ENCODE data around the gene GPR18. TPM values are rescaled to one million over a fixed set of nuclear protein-coding genes. Genes with fewer than 3 reads are reported as not detected.
A peak's percentile ranks its signal among the peaks of the same experiment; 100 is the strongest.

Gene GPR18
- polyA plus RNA-seq, 3 donors: 1.7 to 3.8 (median 2.2) TPM

DNA sequence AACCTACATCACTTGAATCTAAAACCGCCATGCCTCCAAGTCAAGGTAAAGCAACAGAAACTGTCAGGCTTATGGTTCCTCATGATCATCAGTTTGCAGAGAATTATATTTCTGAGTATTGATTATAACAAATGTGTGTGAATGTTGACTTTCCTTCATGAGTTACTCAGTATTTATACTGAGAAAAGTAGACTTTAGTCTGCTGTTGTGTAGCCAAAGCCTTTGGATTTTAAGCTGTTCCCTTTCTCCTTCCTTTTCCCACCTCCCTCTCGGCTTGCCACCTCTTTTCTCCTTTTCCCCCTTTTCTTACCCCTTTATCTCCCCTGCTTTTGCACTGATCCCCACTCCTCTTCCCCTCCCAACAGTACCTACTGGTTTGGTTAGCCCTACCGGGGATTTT lies 20.7 kb upstream of the GPR18 start:
- peaks cover 0 to 2% (median 0%) of the 10 kb centered on the region in 7 donors for H3K9me3 Mint-ChIP-seq
- peaks cover 0 to 2% (median 0%) of the 10 kb centered on the region in 3 donors for H3K27me3 Mint-ChIP-seq (ENCODE audit: low read depth in 3 of 3)
- H3K4me3 ChIP-seq (replicated peaks in 1 of 3; ENCODE audit: low read depth in 2 of 3, low read length in 3 of 3): peak overlapping the region in 1 of 3 experiments; percentile 35
- no peaks in the 10 kb centered on the region for H3K9me3 ChIP-seq (replicated peaks in 1 of 2; ENCODE audit: control insufficient read depth in 1 of 2, insufficient read depth in 1 of 2, low read length in 2 of 2)
- peak overlapping the region in 1 of 2 donors; percentile 54 for H3K4me3 Mint-ChIP-seq
- H4K20me1 ChIP-seq (ENCODE audit: insufficient read depth, low read length): no peaks in the 10 kb centered on the region
- intact Hi-C loops (cut with micrococcal nuclease): no loop called here
- H3K79me2 ChIP-seq (ENCODE audit: insufficient read depth, low read length): peaks cover 66% of the 10 kb centered on the region
- peaks cover 77 to 80% of the 10 kb centered on the region in 2 donors for H3K4me1 ChIP-seq (ENCODE audit: control insufficient read depth in 1 of 2, insufficient read depth in 2 of 2, low read length in 2 of 2)
- H3K4me2 ChIP-seq (replicated peaks; ENCODE audit: extremely low read depth, low read length, poor library complexity, severe bottlenecking): peak overlapping the region; percentile 22
- peak overlapping the region in 1 of 2 donors; percentile 98 for H3K27ac ChIP-seq (ENCODE audit: low read depth in 1 of 2, low read length in 2 of 2)
- H3K36me3 Mint-ChIP-seq: peaks cover 46 to 54% of the 10 kb centered on the region in 2 donors
- peak overlapping the region; percentile 98 to 100 (median 99) for H3K27ac Mint-ChIP-seq
- DNase-seq: no peak
- no peak for TF ChIP-seq CTCF (IDR thresholded peaks at IDR 0.05)
- H3K36me3 ChIP-seq (replicated peaks in 1 of 2; ENCODE audit: control insufficient read depth in 1 of 2, insufficient read depth in 2 of 2, low read length in 2 of 2): peaks cover 0 to 7% of the 10 kb centered on the region in 2 donors
- H3K27me3 ChIP-seq (ENCODE audit: control insufficient read depth in 2 of 2, insufficient read depth in 2 of 2, low read length in 2 of 2): no peaks in the 10 kb centered on the region
- 71% methylated on average over 1 of the region's 3 CpGs for WGBS (ENCODE audit: insufficient coverage)
- no peak overlapping the region for H2AFZ ChIP-seq (ENCODE audit: insufficient read depth, low read depth, low read length, poor library complexity, severe bottlenecking)
- H3K4me1 Mint-ChIP-seq: peaks cover 84% of the 10 kb centered on the region
- H3K9ac ChIP-seq (ENCODE audit: insufficient read depth, low read length, poor library complexity, severe bottlenecking): no peak overlapping the region

- H3K36me3 Mint-ChIP-seq: peaks cover 53 to 59% of the 10 kb centered on the region in 2 donors
- peaks cover 79% of the 10 kb centered on the region for H3K4me1 Mint-ChIP-seq
- no peaks in the 10 kb centered on the region for H3K9me3 ChIP-seq (replicated peaks in 1 of 2; ENCODE audit: control insufficient read depth in 1 of 2, insufficient read depth in 1 of 2, low read length in 2 of 2)
- H3K4me1 ChIP-seq (ENCODE audit: control insufficient read depth in 1 of 2, insufficient read depth in 2 of 2, low read length in 2 of 2): peaks cover 71 to 74% of the 10 kb centered on the region in 2 donors
- H3K4me3 Mint-ChIP-seq: peak overlapping the region; percentile 60 to 61
- peak overlapping the region; percentile 20 to 98 for H3K27ac ChIP-seq (ENCODE audit: low read depth in 1 of 2, low read length in 2 of 2)
- no peak overlapping the region for H3K9ac ChIP-seq (ENCODE audit: insufficient read depth, low read length, poor library complexity, severe bottlenecking)
- no peak overlapping the region for H2AFZ ChIP-seq (ENCODE audit: insufficient read depth, low read depth, low read length, poor library complexity, severe bottlenecking)
- WGBS (ENCODE audit: insufficient coverage): 0% methylated on average over 2 of the region's 5 CpGs
- TF ChIP-seq CTCF (IDR thresholded peaks at IDR 0.05): no peak
- peaks cover 67% of the 10 kb centered on the region for H3K79me2 ChIP-seq (ENCODE audit: insufficient read depth, low read length)
- H3K4me2 ChIP-seq (replicated peaks; ENCODE audit: extremely low read depth, low read length, poor library complexity, severe bottlenecking): peak overlapping the region; percentile 22
- no peaks in the 10 kb centered on the region for H4K20me1 ChIP-seq (ENCODE audit: insufficient read depth, low read length)
- intact Hi-C loops (cut with micrococcal nuclease): no loop called here
- peaks cover 0 to 2% (median 0%) of the 10 kb centered on the region in 7 donors for H3K9me3 Mint-ChIP-seq
- peak overlapping the region in 1 of 3 experiments; percentile 35 for H3K4me3 ChIP-seq (replicated peaks in 1 of 3; ENCODE audit: low read depth in 2 of 3, low read length in 3 of 3)
- DNase-seq: peak in 2 of 3 donors; percentile 57 to 61
- H3K36me3 ChIP-seq (replicated peaks in 1 of 2; ENCODE audit: control insufficient read depth in 1 of 2, insufficient read depth in 2 of 2, low read length in 2 of 2): peaks cover 0 to 7% of the 10 kb centered on the region in 2 donors
- peaks cover 0 to 2% (median 0%) of the 10 kb centered on the region in 3 donors for H3K27me3 Mint-ChIP-seq (ENCODE audit: low read depth in 3 of 3)
- peak overlapping the region; percentile 83 to 100 (median 98) for H3K27ac Mint-ChIP-seq
- no peaks in the 10 kb centered on the region for H3K27me3 ChIP-seq (ENCODE audit: control insufficient read depth in 2 of 2, insufficient read depth in 2 of 2, low read length in 2 of 2)
These were observed 20.0 kb upstream of the GPR18 start for GRCh38 chr13:99278200-99278599.

All from CD14-positive monocyte (primary cell).